Hepatocyte (in vitro differentiated cells): ENCODE data around the gene ZNF638.

Source experiments
- CTCF ChIP-seq: fragments of 200-600 bp; sonication (generic); IDR thresholded peaks from 2 replicates; pipeline ENCODE4 v1.5.1; 2016; ENCODE audit warnings: antibody characterized with exemption, mild to moderate bottlenecking; ENCODE audit not compliant: poor library complexity
- EZH2 ChIP-seq: fragments of 200-600 bp; sonication (generic); IDR thresholded peaks from 2 replicates; pipeline ENCODE4 v1.6.1; 2016; ENCODE audit warnings: antibody characterized with exemption, mild to moderate bottlenecking, borderline replicate concordance
- EZH2phosphoT487 ChIP-seq: fragments of 200-600 bp; sonication (generic); IDR thresholded peaks from one replicate; pipeline ENCODE4 v1.6.1; 2018; ENCODE audit warnings: antibody characterized with exemption, mild to moderate bottlenecking, low read depth, moderate library complexity; ENCODE audit not compliant: unreplicated experiment, severe bottlenecking

GRCh38 chr2:71457923-71458322, 126.3 kb downstream of the ZNF638 start:
- TF ChIP-seq CTCF (no peak), EZH2 (no peak), EZH2phosphoT487 (no peak)
